GM10847 (cell line): Measurements from ENCODE around the gene COL4A1.

Experiments
- POLR2A ChIP-seq: IDR thresholded peaks from 2 replicates; pipeline ENCODE4 v1.6.1; 2011; ENCODE audit not compliant: insufficient read length; ENCODE audit errors: extremely low read depth

Gene COL4A1

GRCh38 chr13:110306960-110307766, at the start of gene COL4A1, which contains the start of gene COL4A2:
TSS of gene COL4A1 (minus strand) at chr13:110307157. CDS start at chr13:110307027, 130 bp downstream.
TSS of gene COL4A2 (plus strand) at chr13:110307284. CDS start at chr13:110307904, 620 bp downstream.
- no peak for TF ChIP-seq POLR2A

GRCh38 chr13:110356362-110356761, 49.4 kb upstream of the COL4A1 start:
- no peak for TF ChIP-seq POLR2A

GRCh38 chr13:110354715-110355473, 47.9 kb upstream of the COL4A1 start:
- no peak for TF ChIP-seq POLR2A

GRCh38 chr13:110354123-110354627, 47.2 kb upstream of the COL4A1 start:
- TF ChIP-seq POLR2A: no peak

GRCh38 chr13:110353339-110353977, 46.5 kb upstream of the COL4A1 start:
- no peak for TF ChIP-seq POLR2A

- TF ChIP-seq POLR2A: no peak
Measured at GRCh38 chr13:110352735-110353134, 45.8 kb upstream of the COL4A1 start.

GRCh38 chr13:110351636-110352420, 44.9 kb upstream of the COL4A1 start:
- no peak for TF ChIP-seq POLR2A

GRCh38 chr13:110350509-110350908, 43.6 kb upstream of the COL4A1 start:
- TF ChIP-seq POLR2A: no peak

GRCh38 chr13:110350049-110350448, 43.1 kb upstream of the COL4A1 start:
- no peak for TF ChIP-seq POLR2A

GRCh38 chr13:110349239-110349638, 42.3 kb upstream of the COL4A1 start:
- TF ChIP-seq POLR2A: no peak

- TF ChIP-seq POLR2A: no peak
Measured at GRCh38 chr13:110348309-110349105, 41.5 kb upstream of the COL4A1 start.

- no peak for TF ChIP-seq POLR2A
Measured at GRCh38 chr13:110347535-110348308, 40.8 kb upstream of the COL4A1 start.

- TF ChIP-seq POLR2A: no peak
Measured at GRCh38 chr13:110347088-110347487, 40.1 kb upstream of the COL4A1 start.
